Hematopoietic multipotent progenitor cell treated with erythropoietin and hydrocortisone succinate and interleukin-3 and kit ligand, for 4 days (in vitro differentiated cells): ENCODE measurements around the gene MTFP1.
"Not testable (repeated sequence)": the region's sequence is repeated elsewhere in the genome, so short reads cannot be mapped to it uniquely, and the experiment has no call there.

Experiments
- DNase-seq: peaks from one replicate; pipeline ENCODE4 v3.0.0-alpha.2; 2015

Gene MTFP1

DNA sequence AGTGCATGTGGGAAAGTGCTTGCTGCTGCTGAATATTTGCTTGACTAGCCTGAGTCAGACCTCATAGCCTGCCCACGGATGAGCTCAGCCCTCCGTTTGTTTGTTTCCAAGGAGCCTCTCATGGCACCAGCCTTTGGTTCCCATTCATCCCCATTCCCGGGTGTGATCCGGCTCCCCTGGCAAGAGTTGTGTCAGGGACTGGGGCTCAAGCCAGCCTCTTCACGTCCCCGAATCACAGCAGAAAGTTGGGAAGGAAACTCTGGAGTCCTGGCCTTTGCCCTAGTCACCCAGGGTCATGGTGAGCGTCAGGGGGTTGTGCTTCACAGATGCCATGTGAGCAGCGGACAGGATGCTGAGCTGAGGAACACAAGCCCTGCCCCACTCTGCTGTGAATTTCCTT, 32.4 kb downstream of the MTFP1 start:
- DNase-seq: no peak

DNA sequence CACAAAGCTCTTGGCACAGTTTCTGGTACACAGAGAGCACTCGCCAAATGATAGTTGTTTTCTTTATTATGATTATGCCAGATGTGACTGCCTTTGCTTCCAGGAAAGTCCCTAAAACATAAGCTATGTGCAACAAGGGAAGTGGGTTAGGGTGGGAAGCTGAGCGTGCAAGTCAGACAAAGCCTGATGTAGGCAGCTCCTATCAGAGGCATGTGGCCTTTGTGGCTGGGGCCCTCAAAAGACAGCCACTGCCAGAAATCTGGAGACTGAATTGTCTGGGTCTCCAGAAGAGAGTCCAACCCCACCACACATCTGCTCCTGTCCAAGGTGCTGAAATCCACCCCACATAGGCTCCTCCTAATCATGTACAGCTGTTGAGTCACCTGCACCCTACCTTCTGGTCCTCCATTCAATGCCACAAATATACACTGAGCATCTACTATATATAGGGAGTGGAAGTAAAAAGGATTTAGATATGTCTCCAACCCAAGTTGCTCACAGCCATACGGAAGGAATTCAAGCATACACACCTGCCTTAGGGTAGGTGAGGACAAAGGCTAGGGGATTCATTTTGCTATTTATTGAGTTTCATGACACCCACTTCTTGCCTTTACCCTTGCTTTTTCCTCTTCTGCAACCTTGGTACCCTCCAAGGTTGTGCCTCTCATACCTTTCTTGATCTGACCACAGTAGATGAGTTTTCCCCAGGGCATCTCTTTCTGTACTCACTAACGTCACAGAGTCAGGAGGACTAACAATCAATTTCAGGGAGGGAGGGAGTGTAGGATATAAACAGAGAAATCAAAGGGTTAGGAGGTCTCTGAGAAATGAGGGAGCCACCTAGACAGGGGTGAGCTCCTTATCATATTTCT, 33.8 kb downstream of the MTFP1 start:
- peak; percentile 76 for DNase-seq

DNA sequence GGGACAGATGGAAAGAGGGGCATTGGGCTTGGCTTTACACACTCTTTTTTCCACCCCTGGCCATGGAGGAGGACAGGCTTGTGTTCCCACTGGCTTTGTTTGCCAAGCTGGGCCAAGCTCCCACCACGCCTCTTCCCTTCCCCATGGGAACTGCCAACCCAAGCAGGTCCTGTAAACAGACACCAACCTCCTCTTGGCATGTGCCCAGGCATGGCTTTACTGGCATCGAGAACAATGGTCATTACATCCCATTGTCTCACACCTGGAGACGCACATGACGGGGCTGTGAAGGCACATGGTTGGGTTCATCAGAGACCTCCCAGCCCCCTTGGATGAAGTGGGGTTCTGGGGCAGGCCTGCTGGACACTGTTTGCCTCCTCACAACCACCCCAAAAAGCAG, 34.6 kb downstream of the MTFP1 start:
- DNase-seq: no peak

DNA sequence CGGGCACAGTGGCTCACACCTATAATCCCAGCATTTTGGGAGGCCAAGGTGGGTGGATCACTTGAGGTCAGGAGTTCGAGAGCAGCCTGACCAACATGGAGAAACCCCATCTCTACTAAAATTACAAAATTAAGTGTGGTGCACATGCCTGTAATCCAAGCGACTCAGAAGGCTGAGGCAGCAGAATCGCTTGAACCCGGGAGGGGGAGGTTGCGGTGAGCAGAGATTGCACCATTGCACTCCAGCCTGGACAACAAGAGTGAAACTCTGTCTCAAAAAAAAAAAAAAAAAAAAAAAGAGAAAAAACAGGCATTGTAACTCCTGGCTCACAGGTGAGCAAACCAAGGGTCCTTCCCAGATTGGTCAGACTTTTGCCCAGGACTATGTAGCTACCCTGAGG, 35.0 kb downstream of the MTFP1 start:
- not testable (repeated sequence) for DNase-seq

DNA sequence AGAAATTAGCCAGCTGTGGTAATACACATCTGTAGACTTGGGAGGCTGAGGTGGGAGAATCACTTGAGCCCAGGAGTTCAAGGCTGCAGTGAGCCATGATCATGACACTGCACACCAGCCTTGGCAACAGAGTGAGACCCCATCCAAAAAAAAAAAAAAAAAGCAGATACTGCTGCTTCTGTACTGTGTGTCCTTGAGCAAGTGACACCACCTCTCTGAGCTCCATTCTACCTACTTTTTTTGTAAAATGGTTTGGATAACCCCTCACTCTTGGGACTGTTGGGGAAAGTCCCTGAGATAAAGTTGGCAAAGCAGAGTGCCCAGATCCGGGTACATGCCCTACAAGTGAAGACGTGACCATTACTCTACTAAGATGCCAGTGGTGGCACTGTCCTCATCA, 43.6 kb downstream of the MTFP1 start:
- no peak for DNase-seq

DNA sequence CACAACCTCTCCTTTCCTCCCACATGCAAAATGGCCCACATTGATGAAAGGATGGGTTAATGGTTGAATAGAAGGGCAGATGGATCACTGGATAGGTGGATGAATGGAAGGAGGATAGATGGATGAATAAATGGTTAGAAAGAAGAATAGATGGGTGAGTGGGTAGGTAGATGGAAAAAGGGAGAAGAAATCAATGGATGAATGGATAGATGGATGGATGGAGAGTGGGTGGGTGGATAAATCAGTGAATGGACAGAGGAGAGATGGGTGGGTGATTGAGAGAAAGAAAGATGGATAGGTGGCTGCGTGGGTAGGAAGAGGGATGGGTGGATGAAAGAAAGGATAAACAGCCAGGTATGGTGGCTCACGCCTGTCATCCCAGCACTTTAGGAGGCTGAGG, 45.1 kb downstream of the MTFP1 start:
- DNase-seq: no peak

DNA sequence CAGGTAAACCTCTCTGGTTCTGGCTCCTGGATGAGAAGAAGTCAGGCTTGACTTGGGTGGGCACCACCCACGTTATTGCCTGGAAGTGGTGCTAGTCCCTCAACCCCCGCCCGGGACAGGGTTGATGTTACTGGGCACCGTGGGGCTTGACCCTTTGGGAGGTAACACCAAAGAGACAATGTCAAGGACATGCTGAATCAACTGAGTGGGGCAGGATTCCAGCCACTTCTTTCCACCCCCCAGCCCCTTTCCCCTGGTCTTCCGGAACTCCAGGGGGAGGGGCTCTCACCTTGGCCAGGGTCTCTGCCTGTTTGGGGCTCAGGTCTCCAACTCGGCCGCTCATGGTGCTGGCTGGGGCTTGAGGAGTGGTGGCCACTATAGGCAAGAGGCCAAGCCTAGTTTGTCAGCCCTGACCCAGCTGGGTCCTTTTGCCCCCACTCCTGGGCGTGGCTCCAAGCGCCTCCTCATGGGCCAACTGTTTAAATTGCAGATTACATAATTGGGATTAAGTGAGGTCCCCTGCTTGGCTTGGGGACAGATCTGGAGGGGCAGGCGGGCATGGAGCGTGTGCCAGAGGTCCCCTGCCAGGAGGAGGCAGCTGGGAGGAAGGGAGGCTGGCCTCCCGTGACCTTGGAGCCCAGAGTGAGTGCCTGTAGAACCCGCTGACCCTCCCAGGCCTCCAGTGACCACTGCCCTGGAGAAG, 46.2 kb downstream of the MTFP1 start, which contains the start of gene SEC14L3:
Gene SEC14L3, minus strand, starts transcription at position 402 of the 703 bp plus-strand sequence. Its CDS starts 59 bp downstream, at position 343.
- no peak for DNase-seq

DNA sequence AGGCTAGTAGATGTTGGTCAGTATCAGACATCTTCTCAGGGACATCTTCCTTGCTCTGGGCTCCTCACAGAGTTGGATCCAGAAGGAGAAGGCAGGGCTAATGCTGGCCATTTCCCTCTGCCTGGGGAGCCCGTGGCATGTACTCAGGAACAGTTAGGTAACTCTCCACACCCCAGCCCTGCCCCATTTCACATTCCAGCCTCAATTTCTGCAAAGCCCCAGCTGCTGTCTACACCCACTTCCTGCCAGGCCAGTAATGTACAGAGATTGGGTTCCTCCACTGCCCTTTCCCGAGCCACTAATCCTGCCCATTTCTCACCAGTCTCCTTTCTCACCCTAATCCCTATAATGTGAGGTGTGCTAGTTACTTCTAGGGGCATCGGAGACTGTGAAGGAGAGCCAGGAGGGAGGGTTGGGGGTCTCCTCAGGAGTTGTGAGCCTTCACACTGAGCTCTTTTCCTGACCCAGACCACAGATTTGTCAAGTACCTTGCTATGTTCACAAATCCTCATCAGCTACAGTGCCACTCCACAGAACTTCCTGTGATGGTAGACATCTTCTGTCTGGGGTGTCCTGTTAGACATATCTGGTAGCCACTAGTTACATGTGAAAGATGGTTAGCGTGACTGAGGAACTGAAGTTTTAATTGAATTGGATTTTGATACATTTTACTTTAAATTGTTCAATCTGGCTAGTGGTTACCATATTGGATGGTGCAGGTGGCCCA, 47.6 kb downstream of the MTFP1 start:
- DNase-seq: no peak

DNA sequence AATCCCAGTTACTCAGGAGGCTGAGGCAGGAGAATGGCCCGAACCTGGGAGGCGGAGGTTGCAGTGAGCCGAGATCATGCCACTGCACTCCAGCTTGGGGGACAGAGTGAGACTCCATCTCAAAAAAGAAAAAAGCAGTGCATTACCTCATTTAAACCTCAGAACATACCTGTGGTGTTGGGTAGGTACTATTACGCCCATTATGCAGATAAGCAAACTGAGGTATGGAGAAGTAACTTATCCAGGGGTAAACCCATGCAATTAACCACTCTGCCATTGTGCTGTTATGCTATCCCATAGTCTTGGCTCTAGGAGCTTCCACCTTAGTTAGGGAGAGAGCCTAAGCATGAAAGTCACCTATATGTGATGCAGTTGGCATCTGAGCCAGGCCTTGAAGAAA, 48.6 kb downstream of the MTFP1 start:
- DNase-seq: no peak

DNA sequence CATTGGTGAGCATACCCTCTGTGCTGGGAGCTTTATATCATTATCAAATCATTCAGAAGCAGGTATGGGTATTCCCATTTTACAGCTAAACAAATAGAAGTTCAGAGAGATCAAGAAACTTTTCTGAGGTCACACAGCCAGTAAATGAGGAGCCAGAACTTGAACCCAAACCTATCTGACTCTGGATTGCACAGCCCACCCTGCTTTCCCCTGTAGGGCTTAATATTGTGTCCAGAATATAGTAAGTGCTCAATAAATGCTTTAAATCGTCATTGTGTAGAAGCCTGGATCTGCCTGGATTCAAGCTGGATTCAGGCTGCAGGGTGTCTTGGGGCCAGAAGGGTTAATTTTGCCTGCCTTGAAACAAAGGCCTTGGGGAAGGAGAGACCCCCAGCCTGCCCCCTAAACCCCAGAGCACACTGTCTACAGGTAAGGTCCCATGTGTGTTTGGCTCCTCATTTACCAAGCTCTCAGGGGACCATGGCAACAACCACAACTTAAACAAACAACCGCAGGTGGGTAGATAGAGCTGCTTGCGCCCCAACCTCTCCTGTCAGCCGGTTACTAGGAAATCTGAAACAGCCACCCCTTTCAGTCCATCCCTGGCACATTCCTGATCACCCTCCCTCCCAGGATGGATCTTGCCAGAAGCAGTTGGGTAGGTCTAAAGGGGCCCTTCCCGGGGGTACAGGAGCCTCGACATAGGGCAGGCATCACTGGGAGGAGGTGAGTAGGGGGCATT, 49.3 kb downstream of the MTFP1 start:
- no peak for DNase-seq
